Measurements from ENCODE around the gene PDZRN3.

- TF ChIP-seq CTCF (conservative IDR thresholded peaks at IDR 0.05 in 1 of 2, IDR thresholded peaks at IDR 0.05 in 1 of 2; ENCODE audit: extremely low read depth in 1 of 2, insufficient read depth in 1 of 2, low read depth in 1 of 2, low read length in 2 of 2) = no peak
- no peak for TF ChIP-seq EZH2 (IDR thresholded peaks at IDR 0.05; ENCODE audit: borderline replicate concordance, low read length)
These were observed 213.2 kb downstream of the PDZRN3 start for GRCh38 chr3:73411545-73411944.

Data from mammary epithelial cell (primary cell).